HG02973 (cell line): ENCODE data around the gene FBXO9.

ENCODE experiments used
- ATAC-seq: cut with Tn5 transposase; IDR thresholded peaks from one replicate; pipeline ENCODE4 v1.9.1; 2021; ENCODE audit warnings: moderate library complexity; ENCODE audit not compliant: unreplicated experiment

Gene FBXO9

DNA sequence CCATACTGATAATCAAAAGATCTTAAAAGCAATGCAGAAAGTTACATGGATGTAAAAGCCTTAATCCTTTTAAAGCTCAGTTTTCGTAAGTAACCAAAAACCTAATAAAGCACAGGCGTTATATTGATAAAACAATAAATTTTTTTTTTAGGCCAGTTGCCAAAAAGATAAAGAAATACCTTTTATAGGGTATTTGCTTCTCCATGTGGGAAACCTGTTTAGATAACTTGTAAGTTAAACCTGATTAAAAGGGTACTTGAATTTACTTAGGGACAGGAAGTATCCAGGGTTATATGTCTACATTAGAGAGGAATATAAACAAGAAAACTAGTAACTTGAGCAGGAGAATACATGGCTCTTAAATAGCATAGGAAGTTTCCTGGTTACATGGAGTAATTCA, 21.1 kb downstream of the FBXO9 start:
- no peak for ATAC-seq

DNA sequence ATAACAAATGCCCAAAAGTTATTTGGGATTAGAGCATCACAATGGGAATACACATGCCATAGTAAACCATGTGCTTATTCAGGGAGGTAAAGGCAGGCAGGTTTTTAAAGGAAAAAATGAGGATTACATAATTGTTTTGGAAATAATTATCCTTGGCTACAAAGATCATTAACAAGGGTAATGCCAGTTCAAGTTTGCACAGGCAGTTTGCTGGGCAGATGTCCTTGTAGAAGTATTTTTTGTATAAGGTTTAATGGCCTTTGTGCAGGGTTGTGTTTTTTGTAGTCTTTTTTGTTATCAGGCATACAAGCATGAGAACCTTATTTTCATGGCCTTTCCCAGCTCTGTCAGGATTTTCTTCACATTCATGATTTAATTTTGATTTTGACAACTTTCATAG, 24.7 kb downstream of the FBXO9 start:
- no peak for ATAC-seq

DNA sequence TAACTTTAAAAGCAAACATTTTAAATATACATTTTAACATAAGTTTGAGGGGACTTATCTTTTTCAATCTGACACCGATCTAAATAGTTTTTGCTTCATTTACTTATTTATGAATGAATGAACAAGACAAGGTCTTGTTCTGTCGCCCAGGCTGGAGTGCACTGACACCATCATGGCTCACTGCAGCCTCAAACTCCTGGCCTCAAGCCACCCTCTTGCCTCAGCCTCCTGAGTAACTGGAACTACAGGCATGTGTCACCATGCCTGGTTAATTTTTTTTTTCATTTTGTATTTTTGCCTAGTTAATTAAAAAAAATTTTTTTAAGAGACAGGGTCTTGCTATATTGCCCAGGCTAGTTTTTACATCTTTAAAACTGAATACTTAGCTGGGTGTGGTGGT, 25.4 kb downstream of the FBXO9 start:
- no peak for ATAC-seq

DNA sequence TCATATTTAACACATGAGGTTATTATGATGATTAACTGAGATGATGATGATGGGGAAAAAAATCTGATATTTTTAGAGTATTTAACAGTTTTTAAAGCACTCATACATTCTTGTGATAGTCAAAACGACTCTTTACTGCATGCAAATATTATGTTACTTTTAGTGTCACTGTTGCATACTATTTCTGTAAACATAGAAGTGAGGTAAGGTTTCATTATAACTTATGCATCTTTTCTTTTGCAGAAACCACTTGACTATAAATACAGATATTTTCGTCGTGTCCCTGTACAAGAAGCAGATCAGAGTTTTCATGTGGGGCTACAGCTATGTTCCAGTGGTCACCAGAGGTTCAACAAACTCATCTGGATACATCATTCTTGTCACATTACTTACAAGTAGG, 30.1 kb downstream of the FBXO9 start:
- no peak for ATAC-seq

DNA sequence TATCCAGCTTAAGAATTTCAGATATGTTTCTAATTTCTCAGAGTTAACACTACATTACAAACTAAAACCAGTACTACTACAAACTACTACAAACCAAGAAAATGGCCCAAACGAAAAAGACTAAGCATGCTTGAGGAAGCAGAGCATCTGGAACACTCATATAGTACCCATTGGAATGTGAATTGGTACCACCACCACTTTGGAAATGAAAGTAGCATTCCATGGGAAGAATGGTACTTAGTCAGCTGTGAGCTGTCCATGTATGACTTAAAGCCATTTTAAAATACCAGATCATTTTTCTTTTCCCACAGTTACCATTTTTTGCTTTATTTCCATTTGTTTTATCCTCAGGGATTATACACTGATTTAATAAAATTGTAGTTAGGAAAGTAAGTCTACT, 30.5 kb downstream of the FBXO9 start:
- ATAC-seq = no peak

DNA sequence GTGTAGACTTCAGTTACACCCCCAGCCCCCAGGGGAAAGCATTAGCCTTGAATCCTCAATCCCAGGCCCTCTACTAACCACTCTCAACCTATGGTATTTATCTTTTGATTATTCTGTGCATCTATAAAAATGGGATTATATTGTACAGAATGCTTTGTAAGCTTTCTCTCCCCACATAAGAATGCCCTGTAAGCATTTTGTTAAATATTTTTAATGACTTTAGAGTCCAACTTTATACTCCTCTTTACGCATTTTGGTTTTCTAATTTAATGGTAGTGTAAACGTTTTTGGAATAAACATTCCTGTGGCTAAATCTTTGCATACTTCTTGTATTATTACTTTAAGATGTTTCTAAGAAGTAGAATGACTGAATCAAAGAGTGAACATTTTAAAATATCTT, 35.4 kb downstream of the FBXO9 start:
- no peak for ATAC-seq

DNA sequence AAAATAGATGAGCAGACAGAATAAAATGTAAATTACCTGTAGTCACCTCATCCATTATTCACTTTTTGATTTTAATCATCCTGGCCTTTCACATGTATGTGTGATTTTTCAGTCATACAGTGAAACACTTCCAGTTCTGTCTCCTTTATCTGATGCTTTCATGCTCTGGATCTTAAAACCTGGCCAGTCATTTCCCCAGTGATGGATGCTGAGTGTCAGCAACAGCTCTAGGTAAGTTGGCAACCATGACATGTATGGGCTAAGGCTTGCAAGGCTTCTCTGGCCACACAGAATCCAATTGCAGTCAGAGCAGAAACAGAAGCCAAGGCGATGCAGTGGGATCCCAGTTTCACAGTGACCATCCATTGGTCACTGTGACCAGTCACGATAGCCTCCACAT, 35.8 kb downstream of the FBXO9 start:
- ATAC-seq = no peak

DNA sequence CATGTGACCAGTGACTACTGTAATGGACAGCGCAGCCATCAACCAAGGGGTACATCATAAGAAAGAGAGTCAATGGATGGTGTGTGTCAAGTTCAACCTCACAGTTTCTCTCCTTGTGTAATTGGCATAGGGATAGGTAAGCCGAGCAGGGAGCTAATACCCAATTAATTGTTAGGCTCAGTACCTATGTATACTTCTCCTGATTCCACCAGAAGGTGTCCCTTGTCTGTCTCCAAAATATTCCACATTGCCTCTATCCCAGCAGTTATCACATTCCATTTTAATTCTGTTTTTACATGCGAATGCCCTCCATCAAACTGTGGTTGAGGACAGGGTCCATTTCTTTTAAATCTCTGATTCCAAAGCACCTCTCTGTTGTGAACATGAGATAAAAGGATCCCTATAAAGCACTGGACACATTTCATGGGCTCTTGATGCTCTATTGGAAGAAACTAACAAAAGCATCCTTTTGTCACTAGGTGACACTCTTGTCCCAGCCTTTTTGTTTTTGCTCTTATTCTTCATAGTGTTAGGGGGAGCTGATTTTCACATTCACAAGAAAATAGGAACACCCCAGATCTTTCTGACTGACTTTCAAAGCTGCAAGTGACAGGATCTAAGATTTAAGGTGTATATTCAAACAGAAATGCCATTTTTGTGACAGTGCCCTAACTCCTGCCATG, 38.9 kb downstream of the FBXO9 start:
- ATAC-seq = no peak

DNA sequence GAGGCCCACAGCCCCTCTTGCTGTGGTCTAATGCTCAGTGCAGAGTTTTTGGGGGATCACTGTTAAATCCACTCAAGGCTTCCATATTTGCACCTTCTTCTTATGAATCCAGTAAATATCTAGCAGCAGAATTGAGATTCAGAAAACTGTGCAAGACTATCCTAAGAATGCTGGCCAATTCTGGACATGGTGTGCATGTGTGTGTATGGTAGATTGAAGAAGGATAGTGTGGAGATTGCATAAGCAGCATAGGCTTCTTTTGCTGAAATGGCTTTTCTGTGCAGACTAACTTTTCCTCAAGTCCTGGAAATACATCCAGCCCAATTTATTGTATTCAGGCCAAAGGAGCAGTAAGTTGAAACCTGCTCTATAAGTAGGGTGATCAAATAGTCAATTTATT, 39.7 kb downstream of the FBXO9 start:
- ATAC-seq = no peak

DNA sequence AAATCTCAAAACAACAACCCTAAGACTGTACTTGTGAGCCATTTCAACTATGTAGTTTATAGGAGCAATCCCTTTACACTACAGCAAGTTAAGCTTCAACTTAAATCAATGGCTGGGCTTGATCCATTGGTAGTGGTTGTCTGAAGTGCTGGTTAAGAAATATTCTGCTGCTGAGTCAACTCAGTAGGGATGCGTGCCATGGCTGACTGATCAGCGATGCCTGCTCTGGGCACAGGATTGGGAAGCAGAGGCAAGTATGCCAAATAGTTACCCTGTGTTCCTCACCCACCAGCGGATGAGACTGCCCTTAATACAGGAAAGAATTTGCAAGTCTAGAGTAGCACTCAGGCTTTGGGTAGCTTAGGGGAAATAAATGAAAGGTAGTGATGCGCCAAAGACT, 41.9 kb downstream of the FBXO9 start:
- no peak for ATAC-seq

DNA sequence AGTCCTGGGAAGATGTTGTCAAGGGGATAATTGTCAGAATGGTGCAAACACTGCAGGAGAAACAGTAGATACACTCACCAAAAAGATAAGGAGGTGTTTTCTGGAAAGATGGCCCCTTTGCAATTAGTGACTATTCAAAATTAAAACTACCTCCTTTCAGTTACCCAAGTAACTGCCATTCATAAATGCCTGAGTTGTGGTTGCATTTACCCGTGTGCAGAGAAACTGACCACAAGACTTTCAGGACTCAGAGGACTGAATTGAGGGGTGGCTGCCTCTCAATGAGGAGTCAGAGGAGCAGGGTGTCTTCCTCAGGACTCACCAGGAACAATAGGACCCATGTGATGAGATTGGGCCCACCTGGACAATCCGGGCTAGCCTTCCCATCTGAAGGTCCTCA, 44.4 kb downstream of the FBXO9 start:
- ATAC-seq = no peak

DNA sequence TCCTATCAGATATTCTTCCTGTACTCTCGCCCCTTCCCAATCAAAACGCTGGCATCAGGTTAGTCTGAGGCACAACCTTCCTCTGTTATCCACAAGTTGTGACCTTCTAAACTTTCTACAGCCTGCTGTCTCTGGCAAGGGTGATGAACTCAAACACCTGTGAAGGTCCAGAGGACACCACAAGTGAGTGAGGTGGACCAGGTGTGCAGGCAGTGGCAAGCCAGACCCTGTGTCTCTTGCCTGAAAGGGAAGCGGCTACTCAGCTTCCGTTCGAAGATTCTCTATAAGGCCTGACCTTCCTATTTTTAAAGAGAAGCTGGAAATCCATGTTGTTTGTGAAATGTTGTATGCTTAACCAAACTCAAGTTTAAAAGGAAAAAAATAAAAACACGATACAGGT, 46.7 kb downstream of the FBXO9 start:
- no peak for ATAC-seq

DNA sequence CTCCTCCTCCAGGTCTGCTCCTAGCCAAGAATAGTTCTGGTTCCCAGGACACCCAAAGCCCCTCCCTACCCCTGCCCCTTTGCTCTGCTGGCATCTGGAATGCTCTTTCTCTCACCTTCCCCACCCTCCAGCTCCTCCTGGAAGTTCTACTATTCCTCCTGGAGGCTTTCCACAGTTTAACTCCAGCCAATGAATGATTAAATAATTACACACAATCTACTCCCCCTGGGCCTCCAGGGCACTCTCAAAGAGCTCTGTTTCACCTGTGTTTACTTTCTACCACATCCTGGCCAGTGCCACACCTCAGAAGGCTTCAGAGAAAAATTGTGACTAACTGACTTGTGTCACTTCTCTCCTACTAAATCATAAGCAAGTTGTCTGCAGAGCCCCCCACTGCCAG, 47.2 kb downstream of the FBXO9 start:
- ATAC-seq = no peak

DNA sequence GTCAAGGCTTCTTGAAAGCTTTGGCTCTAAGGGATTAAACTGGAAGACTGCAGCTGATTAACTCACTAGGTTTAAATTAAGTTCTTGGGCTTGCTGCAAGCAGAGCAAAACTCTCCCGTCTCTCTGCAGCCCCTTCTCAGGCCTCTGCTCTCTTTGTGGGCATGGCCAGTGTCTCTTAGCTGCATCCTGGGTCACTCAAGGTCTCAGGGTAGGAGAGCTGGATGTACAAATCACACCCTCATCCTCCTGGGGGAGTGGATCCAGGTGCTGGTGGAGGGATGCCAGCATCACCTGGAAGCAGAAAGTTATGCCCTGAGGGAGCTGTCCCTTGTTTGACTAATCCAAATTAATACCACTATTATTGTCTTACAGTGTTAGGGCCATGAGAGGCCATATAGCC, 47.7 kb downstream of the FBXO9 start:
- no peak for ATAC-seq

DNA sequence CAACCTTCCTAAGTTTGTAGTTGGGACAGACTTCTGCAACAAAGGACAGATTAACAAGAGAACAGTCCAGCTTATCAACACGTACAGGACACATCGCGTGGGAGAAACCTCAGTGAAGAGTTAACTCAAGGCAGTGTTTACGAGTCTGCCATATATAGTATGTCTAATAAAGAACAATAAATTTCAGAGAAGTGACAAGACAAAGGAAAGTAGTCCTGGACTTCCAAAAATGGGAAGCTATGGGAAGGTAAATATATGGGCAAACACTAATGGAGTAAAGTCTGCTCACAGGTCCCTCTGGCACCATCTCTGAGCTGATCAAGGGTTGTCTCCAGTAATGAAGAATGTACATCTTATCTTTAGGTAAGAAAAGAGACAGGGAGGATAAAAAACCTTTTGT, 48.5 kb downstream of the FBXO9 start:
- no peak for ATAC-seq

DNA sequence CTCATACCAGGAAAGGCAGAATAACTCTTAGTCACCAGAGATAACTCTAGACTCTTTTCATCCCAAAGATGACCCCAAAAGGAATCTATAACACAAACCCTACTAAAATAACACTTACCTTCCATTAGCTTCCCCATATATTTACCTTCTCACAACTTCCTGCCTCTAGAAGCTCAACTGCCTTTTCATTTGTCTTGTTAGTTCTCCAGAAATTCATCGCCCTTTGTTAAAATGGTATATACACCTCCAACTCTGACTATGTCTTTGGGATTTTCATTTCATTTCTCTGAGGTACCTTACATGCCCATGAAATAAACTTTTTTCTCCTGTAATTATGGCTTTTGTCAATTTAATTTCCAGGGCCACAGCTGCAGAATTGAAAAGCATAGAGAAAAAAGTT, 49.9 kb downstream of the FBXO9 start:
- no peak for ATAC-seq

DNA sequence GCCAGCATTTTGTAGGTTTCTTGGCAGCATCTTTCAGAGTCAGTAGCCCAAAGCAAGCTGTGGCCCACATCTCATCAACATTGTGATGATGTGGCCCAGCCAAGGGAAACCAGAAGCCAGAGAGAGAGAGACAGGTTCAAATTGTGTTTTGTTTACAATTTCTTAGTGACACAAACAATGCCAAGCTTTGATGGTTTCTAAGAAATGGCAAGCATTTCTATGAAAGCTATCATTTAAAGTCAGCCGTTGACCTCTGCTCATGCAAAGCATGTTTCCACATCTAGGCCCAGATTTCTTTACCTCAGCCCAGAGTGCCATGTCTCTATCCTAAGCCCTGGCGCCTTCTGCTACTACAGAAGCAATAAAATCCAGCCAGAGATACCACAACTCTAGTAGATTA, 50.5 kb downstream of the FBXO9 start:
- ATAC-seq = no peak

DNA sequence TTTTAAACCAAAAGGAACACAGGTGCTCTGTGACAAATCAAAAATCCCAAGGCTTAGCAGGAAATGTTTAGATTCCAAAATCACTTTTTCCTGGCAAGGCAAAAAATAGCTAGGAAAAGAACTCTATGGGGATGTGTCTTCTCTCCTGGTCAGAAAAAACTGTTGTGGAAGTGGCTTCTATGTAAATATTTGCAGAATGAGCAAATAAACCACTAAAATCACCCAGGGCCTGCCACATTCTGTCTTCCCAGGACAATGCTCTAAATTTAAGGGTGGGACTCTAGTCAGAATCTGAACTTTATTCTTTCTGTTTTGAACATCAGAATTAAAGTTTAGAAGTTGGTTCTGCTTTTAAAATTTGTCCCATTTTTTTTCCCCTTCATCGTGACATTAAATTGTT, 54.1 kb downstream of the FBXO9 start:
- ATAC-seq = no peak

DNA sequence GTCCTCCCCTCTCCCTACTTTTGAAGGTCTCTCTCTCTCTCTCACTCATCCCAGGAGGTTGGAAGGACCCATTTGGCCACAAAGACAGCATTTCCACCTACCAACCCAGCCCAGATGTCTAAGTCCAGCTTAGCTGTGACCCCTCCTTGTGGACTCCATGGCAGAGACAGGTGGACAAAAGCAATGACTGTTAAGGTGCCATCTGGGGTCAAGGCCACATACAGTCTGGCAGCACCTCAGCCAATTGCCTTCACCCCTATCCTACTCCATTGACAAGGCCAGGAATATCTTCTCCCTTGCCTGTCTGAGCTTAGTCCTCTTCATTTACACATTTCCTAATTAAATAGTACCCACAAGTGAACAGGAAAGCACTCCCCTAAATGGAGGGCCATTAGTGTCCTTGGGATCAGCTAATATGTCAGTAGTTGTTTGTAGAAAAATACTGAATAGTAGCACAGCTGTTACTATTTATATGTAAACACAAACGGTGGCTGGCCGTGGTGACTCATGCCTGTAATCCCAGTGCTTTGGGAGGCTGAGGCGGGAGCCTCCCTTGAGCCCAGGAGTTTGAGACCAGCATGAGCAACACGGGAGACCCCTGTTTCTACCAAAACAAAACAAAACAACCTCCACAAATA, 54.7 kb downstream of the FBXO9 start:
- ATAC-seq = no peak

DNA sequence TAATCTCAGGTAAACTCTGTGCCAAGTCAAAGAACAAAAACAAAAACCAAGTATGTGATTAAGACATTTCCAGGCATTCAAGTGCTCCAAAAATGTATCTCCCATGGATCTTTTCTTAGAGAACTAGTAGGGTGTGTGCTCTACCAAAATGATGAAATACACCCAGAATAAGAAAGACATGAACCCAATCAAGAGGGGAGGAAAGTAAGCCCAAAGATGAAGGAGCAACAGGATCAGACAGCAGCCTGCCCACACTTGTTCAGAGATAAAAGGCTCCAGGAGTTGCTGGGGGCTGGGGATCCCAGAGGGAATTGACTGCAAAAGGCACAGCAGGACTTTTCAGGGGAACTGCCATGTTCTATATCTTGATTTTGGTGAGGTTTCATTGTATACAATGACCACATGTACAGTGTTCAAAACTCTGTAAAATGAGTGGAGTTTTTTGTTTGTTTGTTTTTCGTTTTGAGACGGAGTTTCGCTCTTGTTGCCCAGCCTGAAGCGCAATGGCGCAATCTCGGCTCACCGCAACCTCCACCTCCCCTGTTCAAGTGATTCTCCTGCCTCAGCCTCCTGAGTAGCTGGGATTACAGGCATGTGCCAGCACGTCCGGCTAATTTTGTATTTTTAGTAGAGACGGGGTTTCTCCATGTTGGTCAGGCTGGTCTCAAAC, 59.1 kb downstream of the FBXO9 start:
- ATAC-seq = no peak

DNA sequence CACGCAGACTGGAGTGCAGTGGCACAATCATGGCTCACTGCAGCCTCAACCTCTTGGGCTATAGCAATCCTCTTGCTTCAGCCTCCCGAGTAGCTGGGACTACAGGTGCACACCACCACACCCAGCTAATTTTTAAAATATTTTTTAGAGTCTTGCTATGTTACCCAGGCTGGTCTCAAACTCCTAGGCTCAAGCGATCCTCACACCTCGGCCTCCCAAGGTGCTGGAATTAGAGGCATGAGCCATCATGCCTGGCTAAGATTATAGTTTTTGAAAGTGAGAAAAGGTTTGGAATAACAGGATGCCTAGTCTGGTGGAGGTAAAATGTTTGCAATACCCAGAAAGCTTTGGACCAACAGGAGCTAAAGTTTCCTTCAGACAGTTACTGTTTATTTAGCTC, 60.1 kb downstream of the FBXO9 start:
- no peak for ATAC-seq

DNA sequence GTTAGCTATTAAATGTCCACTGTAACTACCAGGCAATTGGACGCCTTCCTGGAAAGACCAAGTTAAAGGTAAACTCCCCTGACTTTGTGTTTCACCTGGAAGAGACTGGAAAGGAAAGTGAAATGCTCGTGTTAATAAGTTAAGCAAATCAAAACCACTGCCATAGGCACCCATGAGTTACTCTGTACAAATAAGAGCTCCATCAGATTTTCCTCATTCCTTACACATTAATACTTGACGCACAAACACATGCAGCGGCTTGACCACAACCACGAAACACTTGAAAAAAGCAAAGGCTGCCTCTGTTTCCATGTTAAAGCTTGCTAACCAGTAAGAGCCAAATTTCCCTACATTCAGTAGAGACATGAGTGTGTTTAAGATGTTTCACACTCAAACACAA, 63.6 kb downstream of the FBXO9 start:
- no peak for ATAC-seq
